GM18873 (cell line): Measurements from ENCODE around the gene RNGTT.

Source experiments
- ATAC-seq: cut with Tn5 transposase; IDR thresholded peaks from one replicate; pipeline ENCODE4 v1.9.1; 2021; ENCODE audit warnings: mild to moderate bottlenecking, moderate library complexity, moderate number of reproducible peaks; ENCODE audit not compliant: unreplicated experiment, low FRiP score

Gene RNGTT

DNA sequence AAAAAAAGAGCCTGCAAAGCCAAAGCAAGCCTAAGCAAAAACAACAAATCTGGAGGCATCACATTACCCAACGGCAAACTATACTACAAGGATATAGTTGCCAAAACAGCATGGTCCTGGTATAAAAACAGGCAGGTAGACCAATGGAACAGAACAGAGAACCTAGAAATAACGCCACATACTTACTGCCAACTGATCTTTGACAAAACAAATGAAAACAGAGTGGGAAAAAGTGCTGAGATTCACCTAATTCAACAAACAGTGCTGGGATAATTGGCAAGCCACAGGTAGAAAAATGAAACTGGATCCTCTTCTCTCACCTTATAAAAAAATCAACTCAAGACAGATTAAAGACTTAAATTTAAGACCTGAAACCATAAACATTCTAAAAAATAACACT, 291.8 kb downstream of the RNGTT start:
- ATAC-seq, result no peak

DNA sequence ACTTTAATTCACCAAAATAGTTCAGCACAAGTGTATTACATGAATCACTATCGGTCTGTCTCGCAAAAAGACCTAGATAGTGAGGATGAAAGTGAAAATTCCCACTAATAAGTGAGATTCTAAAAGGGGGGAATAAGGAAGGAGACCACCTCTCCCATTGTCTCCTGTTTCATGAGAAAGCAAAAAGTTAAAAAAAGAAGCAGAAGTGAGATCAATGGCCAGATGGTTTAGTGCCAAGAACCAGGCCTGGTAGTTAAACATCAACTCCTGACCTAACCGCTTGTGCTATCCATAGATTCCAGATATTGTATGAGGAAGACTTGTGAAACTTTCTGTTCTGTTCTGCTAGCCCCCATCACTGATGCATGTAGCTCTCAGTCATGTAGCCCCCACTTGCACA, 293.0 kb downstream of the RNGTT start:
- no peak for ATAC-seq

DNA sequence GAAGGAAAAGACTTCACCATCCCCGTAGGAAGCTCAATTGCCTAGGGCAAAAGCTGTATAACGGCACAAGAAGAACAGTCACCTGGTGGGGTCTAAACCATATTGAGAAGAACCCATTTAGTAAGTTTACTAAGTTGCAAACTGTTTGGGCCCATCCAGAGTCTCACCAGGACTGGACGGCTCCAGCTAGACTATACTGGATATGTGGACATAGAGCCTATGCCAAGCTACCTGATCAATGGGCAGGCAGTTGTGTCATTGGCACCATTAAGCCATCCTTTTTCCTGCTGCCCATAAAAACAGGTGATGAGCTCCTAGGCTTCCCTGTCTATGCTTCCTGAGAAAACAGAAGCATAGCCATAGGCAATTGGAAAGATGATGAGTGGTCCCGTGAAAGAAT, 293.9 kb downstream of the RNGTT start:
- no peak for ATAC-seq

DNA sequence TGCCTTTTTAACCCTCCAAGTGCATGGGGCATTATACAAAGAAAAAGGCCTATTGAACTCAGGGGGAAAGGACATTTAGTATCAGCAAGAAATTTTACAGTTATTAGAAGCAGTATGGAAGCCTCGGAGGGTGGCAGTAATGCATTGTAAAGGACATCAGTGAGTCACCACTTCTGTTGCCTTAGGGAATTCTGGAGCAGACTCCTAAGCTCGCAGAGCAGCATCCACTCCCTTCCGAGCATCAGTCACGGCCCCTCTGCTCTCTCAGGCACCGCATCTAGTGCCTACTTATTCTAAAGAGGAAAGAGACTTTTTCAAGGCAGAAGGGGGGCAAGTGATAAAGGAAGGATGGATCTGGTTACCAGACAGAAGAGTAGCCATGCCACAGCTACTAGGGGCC, 296.5 kb downstream of the RNGTT start:
- no peak for ATAC-seq

DNA sequence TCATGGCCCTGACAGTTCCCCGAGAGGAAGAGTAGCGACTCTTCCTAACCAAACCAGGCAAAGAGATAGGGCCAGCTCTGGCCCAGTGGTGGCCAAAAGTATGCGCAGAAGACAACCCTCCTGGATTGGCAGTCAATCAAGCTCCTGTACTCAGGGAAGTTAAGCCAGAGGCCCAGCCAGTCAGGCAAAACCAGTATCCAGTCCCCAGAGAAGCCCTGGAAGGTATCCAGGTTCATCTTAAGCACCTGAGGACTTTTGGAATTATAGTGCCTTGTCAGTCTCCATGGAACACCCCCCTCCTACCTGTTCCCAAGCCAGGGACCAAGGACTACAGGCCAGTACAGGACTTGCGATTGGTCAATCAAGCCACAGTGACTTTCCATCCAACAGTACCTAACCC, 298.3 kb downstream of the RNGTT start:
- ATAC-seq, result no peak

DNA sequence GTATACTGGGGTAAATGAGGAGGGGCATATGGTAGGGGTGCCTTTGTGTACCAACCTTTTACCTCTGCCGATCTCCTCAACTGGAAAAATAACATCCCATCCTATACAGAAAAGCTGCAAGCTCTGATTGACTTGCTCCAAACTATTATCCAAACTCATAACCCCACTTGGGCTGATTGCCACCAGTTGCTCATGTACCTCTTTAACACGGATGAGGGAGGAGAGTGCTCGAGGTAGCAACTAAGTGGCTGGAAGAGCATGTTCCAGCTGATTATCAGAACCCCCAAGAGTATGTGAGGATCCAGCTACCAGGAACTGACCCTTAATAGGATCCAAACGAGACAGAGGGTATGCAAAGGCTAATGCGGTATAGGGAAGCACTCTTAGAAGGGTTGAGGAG, 299.6 kb downstream of the RNGTT start:
- no peak for ATAC-seq

DNA sequence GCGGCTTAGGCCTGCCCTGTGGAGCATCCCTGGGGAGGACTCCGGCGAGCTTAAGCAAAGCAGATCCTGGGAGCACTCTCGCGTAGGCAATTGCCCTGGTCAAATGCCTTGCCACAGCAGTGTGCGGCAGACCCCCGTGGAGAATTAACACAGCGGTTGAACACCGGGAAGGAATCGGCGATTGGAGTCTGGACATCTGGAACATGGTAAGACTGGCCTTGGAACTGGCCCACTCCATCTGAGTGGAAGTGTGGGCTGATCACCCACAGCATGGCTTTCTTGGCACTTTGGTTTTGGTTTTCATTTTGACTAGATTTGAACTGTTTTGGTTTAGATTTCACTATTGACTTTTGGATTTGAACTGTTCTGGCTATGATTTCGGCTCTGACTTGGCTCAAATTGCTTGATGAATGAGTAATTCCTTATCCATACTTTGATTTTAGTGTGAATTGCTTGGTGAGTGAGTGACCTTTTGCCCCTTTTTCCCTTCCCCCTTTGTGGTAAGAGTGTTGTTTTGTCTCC, 300.7 kb downstream of the RNGTT start:
- ATAC-seq, result no peak

DNA sequence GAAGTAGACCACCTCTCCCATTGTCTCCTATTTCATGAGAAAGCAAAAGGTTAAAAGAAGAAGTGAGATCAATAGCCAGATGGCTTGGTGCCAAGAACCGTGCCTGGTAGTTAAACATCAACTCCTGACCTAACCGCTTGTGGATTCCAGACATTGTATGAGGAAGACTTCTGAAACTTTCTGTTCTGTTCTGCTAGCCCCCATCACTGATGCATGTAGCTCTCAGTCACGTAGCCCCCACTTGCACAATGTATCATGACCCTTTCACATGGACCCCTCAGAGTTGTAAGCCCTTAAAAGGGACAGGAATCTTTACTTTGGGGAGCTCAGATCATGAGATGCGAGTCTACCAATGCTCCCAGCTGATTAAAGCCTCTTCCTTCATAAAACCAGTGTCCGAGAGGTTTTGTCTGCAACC, 301.2 kb downstream of the RNGTT start:
- no peak for ATAC-seq

DNA sequence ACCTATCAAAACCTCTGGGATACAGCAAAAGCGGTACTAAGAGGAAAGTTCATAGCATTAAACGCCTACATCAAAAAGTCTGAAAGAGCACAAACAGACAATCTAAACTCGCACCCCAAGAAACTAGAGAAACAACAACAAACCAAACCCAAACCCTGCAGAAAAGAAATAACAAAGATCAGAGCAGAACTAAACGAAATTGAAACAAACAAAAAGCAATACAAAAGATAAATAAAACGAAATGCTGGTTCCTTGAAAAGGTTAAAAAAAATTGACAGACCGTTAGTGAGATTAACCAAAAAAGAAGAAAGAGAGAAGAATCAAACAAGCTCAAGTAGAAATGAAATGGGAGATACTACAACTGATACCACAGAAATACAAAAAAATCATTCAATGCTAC, 302.3 kb downstream of the RNGTT start:
- no peak for ATAC-seq

DNA sequence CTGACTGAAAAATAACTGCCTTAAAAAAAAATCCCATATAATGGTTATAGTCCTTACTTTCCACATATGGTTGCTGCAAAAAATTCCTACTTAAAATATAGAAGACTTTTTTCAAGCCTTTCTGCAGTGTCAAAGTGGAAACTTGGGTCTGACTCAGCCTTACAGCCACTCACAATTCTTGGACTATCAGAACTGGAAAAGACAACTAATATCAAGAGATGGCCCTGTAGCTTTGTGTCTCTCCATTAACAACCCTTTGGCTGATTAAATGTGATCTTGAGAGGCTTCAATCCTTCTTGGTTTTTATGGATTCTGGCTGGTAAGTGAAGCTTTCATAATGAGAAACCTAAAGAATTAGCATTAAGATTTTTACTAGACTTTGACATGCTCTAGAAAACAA, 307.8 kb downstream of the RNGTT start:
- no peak for ATAC-seq

DNA sequence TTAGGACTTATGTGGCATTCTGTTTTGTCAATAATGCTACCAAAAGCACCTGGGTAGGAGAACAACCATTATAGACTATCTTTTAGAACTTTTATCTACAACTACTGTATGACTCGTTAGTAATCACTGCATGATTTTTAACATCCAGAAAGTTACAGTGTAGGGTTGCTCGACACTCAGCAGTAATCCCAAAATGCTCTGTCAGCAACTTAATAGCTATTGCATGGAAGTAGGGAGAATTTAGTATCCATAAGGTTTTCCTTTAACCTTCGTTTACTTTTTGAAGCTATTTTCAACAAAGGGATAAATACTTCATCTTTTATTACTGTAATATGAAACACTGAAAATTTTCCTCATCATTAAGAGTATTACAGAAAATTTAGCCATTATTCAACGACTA, 309.5 kb downstream of the RNGTT start:
- no peak for ATAC-seq

DNA sequence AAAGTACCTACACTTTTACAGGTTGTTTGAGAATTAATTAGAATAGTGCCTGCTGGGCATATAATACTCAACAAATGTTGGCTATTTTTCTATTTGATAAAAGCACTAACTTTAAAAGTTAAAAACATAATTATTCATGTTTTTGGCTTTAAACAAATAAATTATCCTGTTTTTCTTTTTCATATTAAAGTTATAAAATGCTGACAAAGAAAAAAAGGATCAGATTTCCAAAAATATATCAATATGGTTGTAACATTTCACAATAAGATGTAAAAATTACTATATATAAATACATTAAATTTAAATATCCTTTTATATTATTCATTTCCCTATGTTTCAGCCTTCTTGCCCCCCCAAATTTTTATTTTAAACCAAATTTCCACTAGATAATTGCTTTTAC, 312.0 kb downstream of the RNGTT start:
- ATAC-seq, result no peak

DNA sequence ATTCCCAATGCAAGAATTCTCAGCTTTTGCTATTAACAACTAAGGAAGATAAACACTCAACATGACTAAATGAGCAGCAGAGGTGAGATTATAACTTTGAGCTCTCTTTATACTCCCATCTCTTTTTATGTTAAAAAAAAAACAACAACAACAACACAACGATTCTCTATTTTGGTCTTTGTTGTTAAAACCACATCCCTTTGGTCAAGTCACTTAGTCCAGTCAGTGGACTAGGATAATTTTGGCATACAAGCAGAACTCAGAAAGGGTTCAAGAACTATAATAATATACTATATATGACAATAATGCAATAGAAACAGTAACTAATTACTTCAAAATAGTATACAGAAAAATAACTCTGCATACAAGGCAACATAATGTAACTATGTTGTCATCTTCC, 312.4 kb downstream of the RNGTT start:
- no peak for ATAC-seq

DNA sequence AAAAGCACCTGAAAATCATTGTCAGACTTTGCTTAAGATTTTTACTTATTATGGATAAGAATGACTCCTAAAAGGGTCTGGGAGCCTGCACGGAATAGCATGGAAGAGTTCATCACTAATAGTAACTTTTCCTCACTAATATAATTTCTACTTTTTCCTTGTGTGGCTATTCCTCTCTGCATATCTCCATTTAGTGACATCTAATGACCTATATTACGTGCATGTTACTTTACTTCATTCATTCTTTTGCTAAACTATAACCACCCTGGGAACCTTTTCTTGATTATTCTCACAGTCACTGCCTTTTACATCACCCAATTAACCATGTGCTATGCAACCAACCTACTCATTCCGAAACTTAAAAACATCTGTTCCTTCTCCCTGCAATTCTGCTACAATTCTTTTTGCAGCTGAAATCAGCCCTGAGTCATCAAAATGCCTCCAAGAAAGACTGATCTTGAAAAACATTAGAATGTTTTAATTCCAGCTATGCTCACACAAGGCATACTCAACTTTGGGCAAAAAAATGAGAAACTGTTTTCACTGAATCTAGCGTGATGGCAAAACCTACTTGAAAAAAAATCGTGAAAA, 313.3 kb downstream of the RNGTT start:
- peak; percentile 97 for ATAC-seq

DNA sequence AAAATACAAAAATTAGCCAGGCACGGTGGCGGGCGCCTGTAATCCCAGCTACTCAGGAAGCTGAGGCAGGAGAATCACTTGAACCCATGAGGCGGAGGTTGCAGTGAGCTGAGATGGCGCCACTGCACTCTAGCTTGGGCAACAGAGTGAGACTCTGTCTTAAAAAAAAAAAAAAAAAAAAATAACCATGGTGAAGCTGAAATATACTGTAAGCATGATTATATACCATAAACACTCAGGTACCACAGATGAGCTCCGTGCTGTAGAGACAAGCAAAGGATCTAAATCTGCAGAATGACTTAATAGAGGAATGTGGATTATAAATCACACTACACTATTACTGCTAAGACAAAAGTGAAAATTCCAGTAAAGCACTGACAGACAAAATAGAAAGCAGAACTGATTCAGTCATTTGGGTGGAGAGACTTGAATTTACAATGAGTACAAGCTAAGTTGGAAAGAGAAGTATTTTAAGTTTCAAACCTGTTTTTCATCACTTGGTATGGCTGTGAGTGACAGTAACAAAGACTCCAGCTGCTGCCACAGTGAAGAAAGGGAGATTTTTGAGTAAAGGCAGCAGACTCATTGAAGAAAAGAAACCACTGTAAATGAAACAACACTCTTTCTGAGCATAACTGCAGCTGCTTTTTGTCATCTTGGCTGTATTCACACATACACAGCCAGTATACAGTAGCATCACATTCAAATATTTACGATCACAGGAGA, 322.1 kb downstream of the RNGTT start:
- ATAC-seq, result peak; percentile 97

DNA sequence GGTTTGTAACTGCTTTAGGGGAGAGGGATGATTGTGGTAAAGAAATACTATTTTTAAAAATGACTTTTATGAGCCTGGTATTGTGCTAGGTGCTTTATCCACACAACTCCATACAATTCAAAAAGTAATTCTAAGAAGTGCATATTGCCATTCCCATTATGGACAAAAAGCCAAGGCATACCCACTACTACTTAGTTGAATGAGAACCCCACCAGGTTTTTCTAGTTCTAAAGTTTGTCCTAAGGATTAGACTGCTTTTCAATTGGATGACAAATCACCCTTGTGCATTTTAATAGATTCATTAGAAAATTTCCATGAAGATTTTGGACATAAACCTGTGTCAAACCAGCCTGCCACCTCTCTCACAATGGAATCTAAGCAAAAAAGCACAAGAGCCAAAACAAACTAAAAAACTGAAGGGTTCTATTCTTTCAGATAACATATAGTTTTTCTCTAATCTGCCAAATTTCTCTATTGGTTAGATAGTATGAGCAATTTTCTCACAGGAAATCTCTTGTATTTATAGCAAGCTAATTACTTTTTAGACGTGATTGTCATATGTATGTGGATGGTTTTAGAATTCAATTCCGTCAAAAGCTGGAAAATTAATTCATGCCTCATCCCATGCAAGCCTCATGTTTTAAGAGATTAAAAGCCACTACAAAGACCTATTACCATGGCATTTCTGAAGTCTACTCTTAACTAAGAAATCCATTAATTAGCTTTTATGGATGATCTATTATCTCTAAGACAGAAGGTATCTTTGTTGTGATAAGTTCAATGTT, 325.5 kb downstream of the RNGTT start:
- ATAC-seq, result no peak

DNA sequence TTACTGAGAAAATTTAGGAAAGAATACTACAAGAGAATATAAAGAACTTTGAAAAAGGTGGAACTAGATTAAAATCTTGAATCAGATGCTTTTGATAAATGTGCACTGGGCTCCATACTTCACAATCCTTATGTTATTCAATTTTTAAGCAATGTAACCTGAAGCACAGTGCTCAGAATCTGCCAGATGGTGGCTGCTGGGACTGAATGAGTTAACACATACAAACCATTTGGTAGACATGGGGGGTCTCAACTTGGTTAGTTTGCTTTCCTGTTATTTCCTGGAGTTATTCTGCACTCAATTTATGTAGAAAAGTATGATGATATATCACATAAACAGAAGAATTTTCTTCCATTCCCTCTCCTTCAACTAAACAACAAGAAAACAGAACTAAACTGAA, 326.5 kb downstream of the RNGTT start:
- ATAC-seq, result no peak

DNA sequence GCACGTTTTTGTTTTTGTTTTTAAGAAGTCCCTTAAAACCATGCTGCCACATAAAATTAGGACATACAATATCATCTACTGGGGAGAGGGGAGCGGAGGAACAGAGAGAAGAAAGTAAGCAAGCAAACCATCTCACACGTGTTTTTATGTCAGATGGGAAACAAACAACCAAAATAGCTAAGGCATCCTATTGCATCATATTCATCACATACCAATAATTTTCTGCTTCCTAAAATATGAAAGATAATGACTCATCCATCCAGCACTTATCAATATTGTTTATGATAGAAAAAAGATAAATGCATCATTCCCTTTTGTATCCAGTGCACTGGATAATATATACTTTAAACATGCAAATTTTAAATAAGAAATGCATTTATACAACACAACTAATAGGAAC, 329.6 kb downstream of the RNGTT start:
- no peak for ATAC-seq

DNA sequence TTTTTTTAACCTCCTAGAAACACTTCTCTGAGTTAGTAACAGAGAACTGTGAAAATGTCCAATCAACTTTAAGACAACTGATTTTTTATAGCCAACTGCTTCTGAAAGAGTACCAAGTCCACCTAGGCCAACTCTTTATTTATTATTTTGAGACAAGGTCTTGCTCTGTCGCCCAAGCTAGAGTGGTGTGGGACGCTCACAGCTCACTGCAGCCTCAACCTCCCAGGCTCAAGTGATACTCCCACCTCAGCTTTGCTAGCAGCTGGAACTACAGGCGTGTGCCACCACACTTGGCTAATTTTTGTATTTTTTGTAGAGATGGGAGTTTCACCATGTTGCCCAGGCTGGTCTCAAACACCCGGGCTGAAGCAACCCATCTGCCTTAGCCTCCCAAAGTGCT, 331.6 kb downstream of the RNGTT start:
- ATAC-seq, result no peak

DNA sequence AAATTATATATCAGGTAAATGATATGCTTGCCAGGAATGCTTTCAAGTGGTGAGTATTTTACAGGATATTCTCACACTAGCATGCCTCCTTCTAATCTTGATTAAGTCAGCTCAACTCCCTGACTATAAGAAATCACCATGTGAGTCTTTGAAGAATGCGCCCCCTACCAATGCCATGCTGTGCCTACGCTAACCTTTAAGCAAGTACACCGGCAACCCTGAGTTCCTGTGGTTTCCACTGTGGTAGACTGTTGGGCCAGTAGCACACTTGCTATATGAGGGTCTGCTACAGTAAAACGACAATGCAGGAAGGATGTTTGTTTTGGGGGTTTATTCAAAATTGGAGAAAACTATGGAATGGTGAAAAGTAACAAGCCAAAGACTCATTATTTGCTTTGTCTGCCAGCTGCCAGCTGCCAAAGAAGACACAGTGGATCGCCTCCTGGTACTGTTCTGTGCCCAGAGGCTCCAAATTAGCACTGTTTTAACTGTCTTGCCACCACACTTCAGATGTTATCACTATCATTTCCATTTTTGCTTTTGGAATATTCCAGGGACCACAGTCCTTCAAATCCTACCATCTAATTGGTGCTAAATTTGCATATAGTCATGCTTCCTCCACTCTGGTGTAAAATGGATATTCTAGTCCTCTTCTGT, 333.5 kb downstream of the RNGTT start:
- no peak for ATAC-seq

DNA sequence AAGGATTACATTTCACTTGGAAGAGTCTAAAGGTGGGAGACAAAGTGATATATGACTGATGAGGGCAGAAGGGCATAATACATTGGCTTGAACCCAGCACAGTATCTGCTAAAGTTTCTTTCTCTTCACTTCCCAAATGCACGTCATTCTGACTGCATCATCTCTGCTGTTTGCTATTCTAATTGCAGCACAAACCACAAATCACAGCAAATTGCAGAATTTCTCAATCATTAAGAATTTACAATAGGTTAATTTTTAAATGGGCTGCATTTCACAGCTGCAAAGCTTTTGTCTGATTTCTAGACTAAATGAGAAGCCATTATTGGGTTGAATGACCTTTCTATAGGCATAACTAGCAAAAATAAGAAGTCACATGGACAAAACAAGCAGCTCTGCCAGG, 337.0 kb downstream of the RNGTT start:
- no peak for ATAC-seq
